H9 (cell line): ENCODE data around the gene SS18L1. TPM values are rescaled to one million over a fixed set of nuclear protein-coding genes. Genes with fewer than 3 reads are reported as not detected.

Experiments used
- DNase-seq: peaks from one replicate; pipeline ENCODE4 v3.0.0-alpha.2; 2017
- H2AFZ ChIP-seq: one replicate; pipeline ENCODE4 v1.6.1; 2013; ENCODE audit warnings: mild to moderate bottlenecking, low read length, control low read depth, moderate library complexity
- H2AK5ac ChIP-seq: 2 replicates; pipeline ENCODE4 v1.6.1; 2013; ENCODE audit warnings: low read length, control low read depth, mixed read lengths; ENCODE audit not compliant: insufficient read length
- H2BK120ac ChIP-seq: one replicate; pipeline ENCODE4 v1.6.1; 2013; ENCODE audit warnings: low read depth, mild to moderate bottlenecking, low read length, control low read depth, inconsistent platforms; ENCODE audit not compliant: poor library complexity, severe bottlenecking
- H2BK12ac ChIP-seq: 2 replicates; pipeline ENCODE4 v1.6.1; 2013; ENCODE audit warnings: low read length, control low read depth, mixed read lengths, low read depth; ENCODE audit not compliant: insufficient read length
- H2BK15ac ChIP-seq: 2 replicates; pipeline ENCODE4 v1.6.1; 2013; ENCODE audit warnings: low read depth, low read length, control low read depth
- H2BK20ac ChIP-seq: one replicate; pipeline ENCODE4 v1.6.1; 2013; ENCODE audit warnings: low read depth, mild to moderate bottlenecking, low read length, control low read depth, inconsistent platforms; ENCODE audit not compliant: poor library complexity, severe bottlenecking
- H2BK5ac ChIP-seq: 2 replicates; pipeline ENCODE4 v1.6.1; 2013; ENCODE audit warnings: low read length, control low read depth, mixed read lengths; ENCODE audit not compliant: insufficient read length
- H3K14ac ChIP-seq: 2 replicates; pipeline ENCODE4 v1.6.1; 2013; ENCODE audit warnings: low read length, control low read depth; ENCODE audit not compliant: insufficient read depth
- H3K18ac ChIP-seq: 2 replicates; pipeline ENCODE4 v1.6.1; 2013; ENCODE audit warnings: low read depth, mild to moderate bottlenecking, mixed read lengths, low read length, control low read depth; ENCODE audit not compliant: insufficient read length
- H3K23ac ChIP-seq: 2 replicates; pipeline ENCODE4 v1.6.1; 2013; ENCODE audit warnings: low read length, control low read depth, mixed read lengths, low read depth; ENCODE audit not compliant: insufficient read length
- H3K23me2 ChIP-seq: 2 replicates; pipeline ENCODE4 v1.6.1; 2013; ENCODE audit warnings: low read depth, mild to moderate bottlenecking, mixed read lengths, low read length, control low read depth; ENCODE audit not compliant: insufficient read length, poor library complexity, severe bottlenecking
- H3K27ac ChIP-seq: 2 replicates; pipeline ENCODE4 v1.5.1; 2013; ENCODE audit warnings: low read length, control low read depth, mixed read lengths, low read depth; ENCODE audit not compliant: insufficient read length
- H3K27me3 ChIP-seq: 2 replicates; pipeline ENCODE4 v1.6.1; 2013; ENCODE audit warnings: low read length, control low read depth, inconsistent platforms; ENCODE audit not compliant: insufficient read depth
- H3K4ac ChIP-seq: 2 replicates; pipeline ENCODE4 v1.6.1; 2013; ENCODE audit warnings: low read depth, mild to moderate bottlenecking, control low read depth, inconsistent platforms, low read length, moderate library complexity
- H3K4me1 ChIP-seq: 2 replicates; pipeline ENCODE4 v1.6.1; 2013; ENCODE audit warnings: low read length, control low read depth, inconsistent platforms; ENCODE audit not compliant: insufficient read depth
- H3K4me2 ChIP-seq: 2 replicates; pipeline ENCODE4 v1.6.1; 2013; ENCODE audit warnings: low read length, control low read depth, mixed read lengths; ENCODE audit not compliant: insufficient read length, insufficient read depth
- H3K56ac ChIP-seq: 2 replicates; pipeline ENCODE4 v1.6.1; 2013; ENCODE audit warnings: low read depth, mild to moderate bottlenecking, mixed read lengths, low read length, control low read depth; ENCODE audit not compliant: insufficient read length
- H3K79me1 ChIP-seq: 2 replicates; pipeline ENCODE4 v1.6.1; 2013; ENCODE audit warnings: low read depth, mild to moderate bottlenecking, moderate library complexity, low read length, control low read depth, inconsistent platforms; ENCODE audit not compliant: insufficient read depth, poor library complexity, severe bottlenecking
- H3K79me2 ChIP-seq: 2 replicates; pipeline ENCODE4 v1.6.1; 2013; ENCODE audit warnings: low read length, control low read depth, inconsistent platforms; ENCODE audit not compliant: insufficient read depth
- H3K9ac ChIP-seq: 2 replicates; pipeline ENCODE4 v1.6.1; 2013; ENCODE audit warnings: low read length, control low read depth, mixed read lengths; ENCODE audit not compliant: insufficient read length; ENCODE audit errors: extremely low read depth
- H3K9me3 ChIP-seq: one replicate; pipeline ENCODE4 v1.6.1; 2013; ENCODE audit warnings: low read depth, low read length, inconsistent platforms; ENCODE audit not compliant: control insufficient read depth
- H3T11ph ChIP-seq: one replicate; pipeline ENCODE4 v1.6.1; 2013; ENCODE audit warnings: mild to moderate bottlenecking, low read length, control low read depth, inconsistent platforms
- H4K20me1 ChIP-seq: one replicate; pipeline ENCODE4 v1.6.1; 2013; ENCODE audit not compliant: control insufficient read depth, insufficient read length, insufficient read depth
- H4K5ac ChIP-seq: 2 replicates; pipeline ENCODE4 v1.6.1; 2013; ENCODE audit warnings: low read depth, mild to moderate bottlenecking, mixed read lengths, low read length, control low read depth; ENCODE audit not compliant: insufficient read length
- H4K8ac ChIP-seq: replicated peaks from 2 replicates; pipeline ENCODE4 v1.6.1; 2013; ENCODE audit warnings: low read length, control low read depth, mixed read lengths, low read depth; ENCODE audit not compliant: insufficient read length
- H4K91ac ChIP-seq: 2 replicates; pipeline ENCODE4 v1.6.1; 2013; ENCODE audit warnings: low read depth, mild to moderate bottlenecking, moderate library complexity, mixed read lengths, low read length, control low read depth; ENCODE audit not compliant: insufficient read length
- H3K27ac Mint-ChIP-seq, 3 experiments: 2 replicates in 2 of 3; 3 replicates in 1 of 3; pipeline ENCODE4 v1.8.0; 2020 to 2021; ENCODE audit warnings: mixed read lengths in 3 of 3, mild to moderate bottlenecking in 1 of 3, moderate library complexity in 1 of 3
- H3K27me3 Mint-ChIP-seq: 2 replicates; pipeline ENCODE4 v1.8.0; 2021; ENCODE audit warnings: low read depth, mild to moderate bottlenecking, moderate library complexity, mixed read lengths
- H3K36me3 Mint-ChIP-seq, 3 experiments: 2 replicates in 2 of 3; 3 replicates in 1 of 3; pipeline ENCODE4 v1.8.0; 2020 to 2021; ENCODE audit warnings: low read depth in 3 of 3, mixed read lengths in 3 of 3; ENCODE audit not compliant: insufficient read depth in 1 of 3
- H3K4me1 Mint-ChIP-seq, 2 experiments: 2 replicates each; pipeline ENCODE4 v1.8.0; 2020; ENCODE audit warnings: mixed read lengths in 2 of 2
- H3K4me3 Mint-ChIP-seq, 2 experiments: 2 replicates in 1 of 2; 3 replicates in 1 of 2; pipeline ENCODE4 v1.8.0; 2020 to 2021; ENCODE audit warnings: mild to moderate bottlenecking in 2 of 2, mixed read lengths in 2 of 2, moderate library complexity in 1 of 2
- H3K9me3 Mint-ChIP-seq, 2 experiments: 2 replicates in 1 of 2; 3 replicates in 1 of 2; pipeline ENCODE4 v1.8.0; 2020; ENCODE audit warnings: mild to moderate bottlenecking in 2 of 2, mixed read lengths in 2 of 2, moderate library complexity in 1 of 2
- WGBS: extraction: QIAGEN DNeasy Blood & Tissue Kit; methylation state at CpG from one replicate; pipeline ENCODE4 v1.1.7; 2013; ENCODE audit warnings: missing lambda C conversion rate, low lambda C conversion rate, mixed read lengths; ENCODE audit not compliant: insufficient read length; ENCODE audit errors: extremely low coverage; 5-methylcytosine and 5-hydroxymethylcytosine counted together
- total RNA-seq: library from RNA; stranded (reverse); gene quantifications from 2 replicates; pipeline ENCODE4 v1.2.1, GENCODE V29; 2021
- TF ChIP-seq, protein P1 (sequence below): fragments of 200-600 bp; sonication (generic); conservative IDR thresholded peaks from 3 replicates; pipeline ENCODE4 v1.8.0; 2021; ENCODE audit warnings: antibody characterized with exemption, mild to moderate bottlenecking

The SS18L1 gene
- total RNA-seq, 1 experiment from 2014 or later, result 22.2 TPM

- Histone ChIP-seq H4K5ac (no peak overlapping the region), H3K79me2 (peaks cover 63% of the 10 kb centered on the region), H3K9me3 (no peaks in the 10 kb centered on the region), H3K79me1 (peaks cover 17% of the 10 kb centered on the region), H3K4me1 (peaks cover 9% of the 10 kb centered on the region; the same call in 1 of the 2 replicates), H2BK120ac (no peak overlapping the region), H3K56ac (no peak overlapping the region), H3T11ph (no peak overlapping the region), H3K23me2 (no peaks in the 10 kb centered on the region), H4K20me1 (no peaks in the 10 kb centered on the region), H4K91ac (no peak overlapping the region), H3K27ac (no peak overlapping the region), H3K4me2 (no peak overlapping the region), H2BK15ac (no peak overlapping the region), H3K27me3 (no peaks in the 10 kb centered on the region), H3K23ac (no peak overlapping the region), H2BK12ac (no peak overlapping the region), H3K9ac (no peak overlapping the region), H2BK5ac (no peak overlapping the region), H3K18ac (no peak overlapping the region), H2AFZ (no peak overlapping the region), H3K4ac (no peak overlapping the region), H3K14ac (no peak overlapping the region; the same call in 1 of the 2 replicates), H2BK20ac (no peak overlapping the region), H4K8ac (no peak overlapping the region), H2AK5ac (no peak overlapping the region)
- no CpG with 5 or more reads among the region's 11 CpGs for WGBS
- Mint-ChIP-seq H3K27me3 (no peaks in the 10 kb centered on the region), H3K4me1 (peaks cover 41 to 42% of the 10 kb centered on the region in 2 experiments), H3K27ac (peak overlapping the region; percentile 7 to 93 (median 15); a peak in 3 of 7 replicates), H3K36me3 (peaks cover 36 to 47% (median 36%) of the 10 kb centered on the region in 3 experiments), H3K9me3 (peaks cover 6% of the 10 kb centered on the region in 2 experiments; a peak in 2 of 5 replicates), H3K4me3 (no peak overlapping the region)
- DNase-seq, result no peak
- TF ChIP-seq, protein P1, sequence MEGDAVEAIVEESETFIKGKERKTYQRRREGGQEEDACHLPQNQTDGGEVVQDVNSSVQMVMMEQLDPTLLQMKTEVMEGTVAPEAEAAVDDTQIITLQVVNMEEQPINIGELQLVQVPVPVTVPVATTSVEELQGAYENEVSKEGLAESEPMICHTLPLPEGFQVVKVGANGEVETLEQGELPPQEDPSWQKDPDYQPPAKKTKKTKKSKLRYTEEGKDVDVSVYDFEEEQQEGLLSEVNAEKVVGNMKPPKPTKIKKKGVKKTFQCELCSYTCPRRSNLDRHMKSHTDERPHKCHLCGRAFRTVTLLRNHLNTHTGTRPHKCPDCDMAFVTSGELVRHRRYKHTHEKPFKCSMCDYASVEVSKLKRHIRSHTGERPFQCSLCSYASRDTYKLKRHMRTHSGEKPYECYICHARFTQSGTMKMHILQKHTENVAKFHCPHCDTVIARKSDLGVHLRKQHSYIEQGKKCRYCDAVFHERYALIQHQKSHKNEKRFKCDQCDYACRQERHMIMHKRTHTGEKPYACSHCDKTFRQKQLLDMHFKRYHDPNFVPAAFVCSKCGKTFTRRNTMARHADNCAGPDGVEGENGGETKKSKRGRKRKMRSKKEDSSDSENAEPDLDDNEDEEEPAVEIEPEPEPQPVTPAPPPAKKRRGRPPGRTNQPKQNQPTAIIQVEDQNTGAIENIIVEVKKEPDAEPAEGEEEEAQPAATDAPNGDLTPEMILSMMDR, result no peak
These were observed 6.7 kb downstream of the SS18L1 start for GRCh38 chr20:62150310-62150575.
